ENCODE measurements around the gene VWA2.
A peak's percentile ranks its signal among the peaks of the same experiment; 100 is the strongest.

VWA2 gene

DNA sequence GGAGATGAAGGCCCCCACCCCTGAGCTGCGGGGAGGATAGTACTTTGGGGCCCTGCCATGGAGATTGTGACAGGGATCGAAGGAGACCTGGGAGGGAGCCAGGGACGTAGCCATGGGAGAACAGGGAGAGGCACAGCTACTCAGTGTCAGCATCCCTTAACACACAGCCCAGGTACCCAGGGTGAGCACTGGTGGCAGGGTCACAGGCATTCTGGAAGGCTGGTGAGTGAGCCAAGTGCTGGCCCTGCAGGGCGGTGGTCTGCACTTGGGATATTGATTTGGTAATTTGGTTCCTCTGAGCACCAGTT, 39.8 kb downstream of the VWA2 start:
- ATAC-seq: peak; percentile 2
- no peaks in the 10 kb centered on the region for H3K4me1 Mint-ChIP-seq
- H3K4me3 Mint-ChIP-seq: no peak overlapping the region
- H3K27ac Mint-ChIP-seq: no peak overlapping the region
- H3K9me3 Mint-ChIP-seq: no peaks in the 10 kb centered on the region
- no peaks in the 10 kb centered on the region for H3K36me3 Mint-ChIP-seq
- H3K27me3 Mint-ChIP-seq: peaks cover 37% of the 10 kb centered on the region

DNA sequence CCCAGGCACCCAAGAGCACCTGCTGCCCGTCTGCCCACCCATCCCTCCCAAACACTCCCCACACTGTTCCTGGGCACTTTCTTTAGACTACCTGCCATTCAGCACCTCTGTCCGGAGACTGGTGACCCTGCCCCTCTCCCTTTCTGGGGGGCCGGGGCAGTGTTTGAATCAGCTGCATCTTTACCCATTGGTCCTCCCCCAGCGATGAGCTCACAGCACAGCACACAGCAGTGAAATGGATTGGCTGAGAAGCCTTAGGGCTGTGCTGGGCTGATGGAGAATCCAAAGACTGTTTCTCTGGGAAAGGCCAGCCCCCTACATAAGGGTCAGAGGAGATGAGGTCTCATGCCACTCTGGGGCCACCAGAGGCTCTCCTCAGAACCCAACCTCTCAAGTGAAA, 40.2 kb downstream of the VWA2 start:
- Mint-ChIP-seq H3K27me3 (peaks cover 37% of the 10 kb centered on the region), H3K4me1 (no peaks in the 10 kb centered on the region), H3K27ac (no peak overlapping the region), H3K4me3 (no peak overlapping the region), H3K9me3 (no peaks in the 10 kb centered on the region), H3K36me3 (no peaks in the 10 kb centered on the region)
- no peak for ATAC-seq

DNA sequence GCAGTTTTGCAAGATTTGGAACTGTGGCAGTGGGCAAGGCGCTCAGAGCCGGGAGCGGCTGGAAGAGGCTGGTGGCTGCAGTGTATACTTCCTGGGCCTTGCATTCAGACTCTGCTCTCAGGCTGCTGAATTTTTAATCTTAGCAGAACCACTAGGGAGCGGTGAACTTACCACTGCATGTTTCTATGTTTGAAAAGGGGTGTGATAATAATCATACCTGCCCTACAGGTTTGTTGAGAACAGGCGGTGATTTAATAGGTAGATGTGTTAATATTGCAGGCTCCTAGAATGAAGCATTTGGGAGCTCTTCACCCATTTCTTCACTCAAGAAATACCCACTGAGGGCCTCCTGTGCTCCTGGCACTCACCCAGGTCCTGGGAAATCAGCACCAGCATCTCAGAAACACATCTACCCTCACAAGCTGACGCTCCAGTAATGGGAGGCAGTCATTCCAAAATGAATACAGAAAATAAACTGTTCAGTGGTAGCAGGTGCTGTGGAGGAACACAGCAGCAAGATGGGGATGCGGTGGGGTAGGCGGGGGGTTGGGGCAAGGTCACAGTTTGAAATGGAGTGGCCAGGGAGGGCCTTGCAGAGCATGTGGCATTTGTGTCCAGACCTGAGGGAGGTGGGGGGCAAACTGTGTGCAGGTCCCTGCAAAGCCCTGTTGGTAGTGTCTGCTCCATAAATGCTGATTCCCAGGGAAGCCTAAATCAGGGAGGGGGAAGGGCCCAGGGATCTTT, 41.0 kb downstream of the VWA2 start:
- H3K9me3 Mint-ChIP-seq: no peaks in the 10 kb centered on the region
- no peak for ATAC-seq
- H3K4me1 Mint-ChIP-seq: no peaks in the 10 kb centered on the region
- no peak overlapping the region for H3K4me3 Mint-ChIP-seq
- H3K27me3 Mint-ChIP-seq: peaks cover 30% of the 10 kb centered on the region
- no peak overlapping the region for H3K27ac Mint-ChIP-seq
- H3K36me3 Mint-ChIP-seq: no peaks in the 10 kb centered on the region

DNA sequence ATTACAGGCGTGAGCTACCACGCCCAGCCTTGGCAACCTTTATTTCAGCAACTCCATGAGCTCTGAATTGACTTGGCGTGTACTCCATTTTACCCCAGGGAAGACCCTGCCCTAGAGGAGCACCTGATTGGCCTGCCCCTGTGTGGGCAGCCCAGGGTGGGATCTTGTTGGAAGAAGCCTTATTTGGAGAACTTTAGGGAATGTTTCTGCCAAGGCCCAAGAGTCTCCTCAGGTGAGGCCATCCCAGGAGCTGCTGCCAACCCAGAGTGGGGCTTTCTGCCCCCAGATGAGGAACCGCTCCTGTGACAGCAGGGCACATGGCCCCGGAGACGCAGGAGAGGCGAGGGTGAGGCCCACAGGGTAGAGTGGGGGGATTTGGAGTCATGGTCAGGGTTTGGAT, 42.0 kb downstream of the VWA2 start:
- Mint-ChIP-seq H3K27ac (no peak overlapping the region), H3K36me3 (no peaks in the 10 kb centered on the region), H3K4me3 (no peak overlapping the region)

DNA sequence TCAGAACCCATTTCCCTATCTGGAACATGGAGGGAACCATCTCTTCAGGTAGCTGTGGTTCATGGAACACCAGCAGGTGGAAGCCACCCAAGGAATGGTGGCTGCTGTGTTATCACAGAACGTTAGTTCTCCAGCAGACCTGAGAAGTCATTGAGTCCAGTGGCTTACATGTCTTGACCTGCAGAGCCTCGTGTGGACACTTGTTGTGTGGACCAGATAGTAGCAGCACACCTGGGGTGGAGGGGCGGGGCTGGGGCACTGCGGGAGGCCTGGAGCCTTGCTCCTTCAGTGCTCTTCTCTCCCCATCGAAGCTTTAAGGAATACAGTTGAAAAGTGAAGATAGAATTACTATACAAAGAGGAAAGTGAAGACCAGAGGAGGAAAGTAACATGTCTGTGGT, 42.4 kb downstream of the VWA2 start:
- H3K27ac Mint-ChIP-seq: no peak overlapping the region
- H3K4me3 Mint-ChIP-seq: no peak overlapping the region
- H3K4me1 Mint-ChIP-seq: no peaks in the 10 kb centered on the region
- H3K36me3 Mint-ChIP-seq: no peaks in the 10 kb centered on the region
- no peaks in the 10 kb centered on the region for H3K9me3 Mint-ChIP-seq
- peaks cover 28% of the 10 kb centered on the region for H3K27me3 Mint-ChIP-seq
- ATAC-seq: no peak

More for the DNA sequence above, 42.0 kb downstream of the VWA2 start:
- Mint-ChIP-seq H3K4me1 (no peaks in the 10 kb centered on the region), H3K27me3 (peaks cover 28% of the 10 kb centered on the region), H3K9me3 (no peaks in the 10 kb centered on the region)
- no peak for ATAC-seq

DNA sequence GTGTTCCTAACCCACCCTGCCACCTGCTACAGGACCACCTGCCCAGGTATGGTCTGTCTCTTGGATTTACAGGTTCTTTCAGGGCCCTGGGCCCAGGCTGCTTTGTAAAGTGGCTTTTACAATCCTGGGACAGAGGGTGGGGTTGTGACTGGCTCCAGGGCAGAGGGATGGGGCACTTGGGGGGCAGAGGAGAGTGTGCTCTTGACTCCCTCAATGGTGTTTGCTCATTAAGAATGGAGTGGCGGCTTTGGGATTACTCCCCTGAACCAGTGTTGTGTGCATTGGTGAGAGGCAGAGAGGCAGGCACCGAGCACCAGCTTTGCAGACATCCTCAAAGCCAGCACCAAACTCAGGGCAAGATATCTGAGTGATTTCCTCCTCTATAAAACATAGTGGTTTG, 43.5 kb downstream of the VWA2 start:
- no peak for ATAC-seq
- Mint-ChIP-seq H3K27me3 (peaks cover 24% of the 10 kb centered on the region), H3K27ac (no peak overlapping the region), H3K9me3 (no peaks in the 10 kb centered on the region), H3K4me3 (no peak overlapping the region), H3K36me3 (no peaks in the 10 kb centered on the region), H3K4me1 (no peaks in the 10 kb centered on the region)

DNA sequence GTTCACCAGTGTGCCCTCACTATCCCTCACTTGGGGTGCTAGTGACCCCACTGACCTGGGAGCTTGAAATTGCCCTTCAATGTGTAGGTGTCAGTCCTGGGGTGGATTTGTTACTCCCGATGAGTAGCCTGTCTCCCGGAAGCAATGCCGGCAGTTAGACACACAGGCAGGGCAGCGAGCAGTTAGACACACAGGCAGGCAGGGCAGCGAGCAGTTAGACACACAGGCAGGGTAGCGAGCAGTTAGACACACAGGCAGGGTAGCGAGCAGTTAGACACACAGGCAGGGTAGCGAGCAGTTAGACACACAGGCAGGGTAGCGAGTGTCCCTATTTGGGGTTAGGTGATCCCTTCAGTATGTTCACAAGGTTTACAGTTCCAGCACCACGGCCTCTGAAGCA, 44.0 kb downstream of the VWA2 start:
- H3K4me3 Mint-ChIP-seq: no peak overlapping the region
- no peaks in the 10 kb centered on the region for H3K36me3 Mint-ChIP-seq
- H3K27me3 Mint-ChIP-seq: peaks cover 18% of the 10 kb centered on the region
- no peaks in the 10 kb centered on the region for H3K4me1 Mint-ChIP-seq
- no peak overlapping the region for H3K27ac Mint-ChIP-seq
- H3K9me3 Mint-ChIP-seq: no peaks in the 10 kb centered on the region
- ATAC-seq: no peak

DNA sequence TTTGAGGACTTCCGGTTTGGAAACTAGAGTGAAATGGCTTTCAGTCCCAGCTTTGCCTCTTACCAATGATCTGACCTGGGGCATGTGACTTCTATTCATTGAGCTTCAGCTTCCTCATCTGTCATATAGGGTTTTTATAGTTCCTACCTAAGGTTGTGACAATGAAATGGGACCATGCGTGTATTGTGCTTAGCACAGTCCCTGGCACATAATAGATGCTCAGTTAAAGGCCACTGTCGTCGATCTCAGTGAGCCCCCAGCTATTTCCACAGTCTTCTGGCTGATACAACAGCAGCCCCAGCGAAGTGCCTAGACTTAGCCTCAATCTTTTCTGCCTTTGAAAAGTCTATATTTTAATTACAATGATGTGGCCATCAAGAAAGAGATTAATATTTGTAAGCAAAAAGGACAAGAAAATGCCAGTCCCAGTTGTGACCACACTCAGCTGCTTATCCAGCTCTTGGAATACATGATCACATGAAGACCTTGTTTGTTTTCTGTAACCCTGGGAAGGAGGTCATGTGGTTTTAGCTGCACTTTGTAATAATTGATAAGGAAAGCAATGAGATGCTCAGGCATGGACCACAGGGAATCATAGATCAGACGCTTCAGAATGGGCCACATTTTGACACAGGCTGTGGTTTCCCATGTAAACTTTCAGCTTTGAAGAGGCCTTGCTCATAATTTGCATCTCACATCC, 44.6 kb downstream of the VWA2 start:
- Mint-ChIP-seq H3K36me3 (no peaks in the 10 kb centered on the region), H3K4me1 (no peaks in the 10 kb centered on the region), H3K4me3 (no peak overlapping the region), H3K27me3 (peaks cover 12% of the 10 kb centered on the region), H3K9me3 (no peaks in the 10 kb centered on the region), H3K27ac (no peak overlapping the region)
- no peak for ATAC-seq

DNA sequence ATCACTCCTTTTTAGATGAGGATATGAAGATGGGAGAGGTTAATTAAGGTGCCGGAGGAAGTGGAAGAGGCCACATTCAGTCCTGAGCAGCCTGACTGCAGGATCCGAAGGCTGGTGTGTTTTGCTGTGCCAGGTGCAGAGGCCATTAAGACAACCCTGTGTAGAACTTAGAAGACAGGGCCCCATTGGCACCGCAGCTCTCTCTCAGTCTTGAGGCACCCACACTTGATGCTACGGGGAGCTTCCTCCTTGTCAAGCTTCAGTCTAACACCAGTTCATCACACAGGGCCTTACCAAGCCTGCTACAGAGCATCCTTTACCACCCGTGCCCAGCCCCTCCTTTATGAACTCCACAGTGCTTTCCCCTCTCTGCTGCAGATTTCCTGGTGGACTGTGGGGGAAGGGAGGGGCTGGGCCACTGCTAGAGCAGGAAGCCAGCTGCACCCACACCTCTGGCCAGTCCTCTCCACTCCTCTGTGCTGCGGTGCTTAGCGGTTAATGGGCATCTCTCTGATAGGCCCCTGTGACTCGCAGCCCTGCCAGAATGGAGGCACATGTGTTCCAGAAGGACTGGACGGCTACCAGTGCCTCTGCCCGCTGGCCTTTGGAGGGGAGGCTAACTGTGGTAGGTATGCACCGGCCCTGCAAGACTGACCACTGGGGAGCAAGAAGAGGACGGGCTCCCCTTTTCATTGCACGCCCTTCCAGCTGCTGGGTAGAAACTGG, 45.5 kb downstream of the VWA2 start:
- Mint-ChIP-seq H3K9me3 (no peaks in the 10 kb centered on the region), H3K4me3 (no peak overlapping the region), H3K27ac (no peak overlapping the region), H3K4me1 (no peaks in the 10 kb centered on the region), H3K36me3 (no peaks in the 10 kb centered on the region), H3K27me3 (peaks cover 4% of the 10 kb centered on the region)
- ATAC-seq: no peak

DNA sequence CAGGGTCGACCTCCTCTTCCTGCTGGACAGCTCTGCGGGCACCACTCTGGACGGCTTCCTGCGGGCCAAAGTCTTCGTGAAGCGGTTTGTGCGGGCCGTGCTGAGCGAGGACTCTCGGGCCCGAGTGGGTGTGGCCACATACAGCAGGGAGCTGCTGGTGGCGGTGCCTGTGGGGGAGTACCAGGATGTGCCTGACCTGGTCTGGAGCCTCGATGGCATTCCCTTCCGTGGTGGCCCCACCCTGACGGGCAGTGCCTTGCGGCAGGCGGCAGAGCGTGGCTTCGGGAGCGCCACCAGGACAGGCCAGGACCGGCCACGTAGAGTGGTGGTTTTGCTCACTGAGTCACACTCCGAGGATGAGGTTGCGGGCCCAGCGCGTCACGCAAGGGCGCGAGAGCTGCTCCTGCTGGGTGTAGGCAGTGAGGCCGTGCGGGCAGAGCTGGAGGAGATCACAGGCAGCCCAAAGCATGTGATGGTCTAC, 46.9 kb downstream of the VWA2 start:
- H3K4me1 Mint-ChIP-seq: no peaks in the 10 kb centered on the region
- no peak overlapping the region for H3K4me3 Mint-ChIP-seq
- H3K36me3 Mint-ChIP-seq: no peaks in the 10 kb centered on the region
- no peak overlapping the region for H3K27ac Mint-ChIP-seq
- no peaks in the 10 kb centered on the region for H3K9me3 Mint-ChIP-seq
- no peaks in the 10 kb centered on the region for H3K27me3 Mint-ChIP-seq
- ATAC-seq: no peak

DNA sequence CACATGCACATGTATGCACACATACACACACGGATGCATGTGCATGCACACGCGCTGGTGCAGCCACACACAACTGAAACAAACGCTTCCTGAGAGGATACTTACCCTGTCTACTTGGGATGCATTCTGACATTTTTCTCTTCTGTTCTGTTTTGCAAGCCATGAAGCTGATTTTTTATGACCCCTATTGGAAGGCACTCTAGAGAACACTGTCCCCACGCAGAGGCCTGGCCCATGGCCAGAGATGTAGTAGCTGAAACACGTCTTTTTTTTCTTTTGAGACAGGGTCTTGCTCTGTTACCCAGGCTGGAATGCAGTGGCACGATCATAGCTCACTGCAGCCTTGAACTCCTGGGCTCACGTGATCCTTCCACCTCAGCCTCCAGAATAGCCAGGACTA, 47.9 kb downstream of the VWA2 start:
- Mint-ChIP-seq H3K27ac (no peak overlapping the region), H3K9me3 (no peaks in the 10 kb centered on the region), H3K4me3 (no peak overlapping the region), H3K4me1 (no peaks in the 10 kb centered on the region), H3K27me3 (no peaks in the 10 kb centered on the region), H3K36me3 (no peaks in the 10 kb centered on the region)
- no peak for ATAC-seq

DNA sequence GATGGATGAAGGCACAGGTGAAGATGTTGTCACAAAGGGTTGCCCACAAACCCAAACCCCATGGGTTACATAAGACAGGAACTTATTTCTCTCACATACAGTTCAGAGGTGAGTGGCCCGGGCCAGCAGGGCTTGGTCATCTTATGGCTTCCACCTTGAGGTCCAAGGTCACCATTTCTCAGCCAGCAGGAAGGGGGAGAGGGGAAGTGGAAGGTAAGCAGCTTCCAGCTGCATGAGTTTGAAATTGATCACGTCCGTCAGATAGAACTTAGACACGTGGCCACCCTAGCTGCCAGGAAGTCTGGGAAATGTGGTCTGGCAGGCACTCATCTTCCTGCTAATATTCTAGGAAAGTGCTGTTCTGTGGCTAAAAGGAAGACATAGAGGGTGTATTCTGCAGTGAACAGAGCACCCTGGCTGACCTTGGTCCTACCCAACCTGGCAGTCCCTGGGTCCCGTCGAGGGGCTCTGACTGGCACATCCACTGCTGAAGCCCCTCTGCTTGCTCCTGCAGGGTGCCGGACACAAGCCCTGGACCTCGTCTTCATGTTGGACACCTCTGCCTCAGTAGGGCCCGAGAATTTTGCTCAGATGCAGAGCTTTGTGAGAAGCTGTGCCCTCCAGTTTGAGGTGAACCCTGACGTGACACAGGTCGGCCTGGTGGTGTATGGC, 49.5 kb downstream of the VWA2 start:
- Mint-ChIP-seq H3K36me3 (no peaks in the 10 kb centered on the region), H3K27ac (no peak overlapping the region), H3K4me3 (no peak overlapping the region), H3K4me1 (no peaks in the 10 kb centered on the region), H3K27me3 (no peaks in the 10 kb centered on the region), H3K9me3 (no peaks in the 10 kb centered on the region)
- ATAC-seq: no peak

DNA sequence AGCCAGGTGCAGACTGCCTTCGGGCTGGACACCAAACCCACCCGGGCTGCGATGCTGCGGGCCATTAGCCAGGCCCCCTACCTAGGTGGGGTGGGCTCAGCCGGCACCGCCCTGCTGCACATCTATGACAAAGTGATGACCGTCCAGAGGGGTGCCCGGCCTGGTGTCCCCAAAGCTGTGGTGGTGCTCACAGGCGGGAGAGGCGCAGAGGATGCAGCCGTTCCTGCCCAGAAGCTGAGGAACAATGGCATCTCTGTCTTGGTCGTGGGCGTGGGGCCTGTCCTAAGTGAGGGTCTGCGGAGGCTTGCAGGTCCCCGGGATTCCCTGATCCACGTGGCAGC, 50.0 kb downstream of the VWA2 start:
- H3K4me1 Mint-ChIP-seq: no peaks in the 10 kb centered on the region
- no peak overlapping the region for H3K27ac Mint-ChIP-seq
- H3K9me3 Mint-ChIP-seq: no peaks in the 10 kb centered on the region
- H3K36me3 Mint-ChIP-seq: no peaks in the 10 kb centered on the region
- no peak overlapping the region for H3K4me3 Mint-ChIP-seq
- no peak for ATAC-seq
- no peaks in the 10 kb centered on the region for H3K27me3 Mint-ChIP-seq

DNA sequence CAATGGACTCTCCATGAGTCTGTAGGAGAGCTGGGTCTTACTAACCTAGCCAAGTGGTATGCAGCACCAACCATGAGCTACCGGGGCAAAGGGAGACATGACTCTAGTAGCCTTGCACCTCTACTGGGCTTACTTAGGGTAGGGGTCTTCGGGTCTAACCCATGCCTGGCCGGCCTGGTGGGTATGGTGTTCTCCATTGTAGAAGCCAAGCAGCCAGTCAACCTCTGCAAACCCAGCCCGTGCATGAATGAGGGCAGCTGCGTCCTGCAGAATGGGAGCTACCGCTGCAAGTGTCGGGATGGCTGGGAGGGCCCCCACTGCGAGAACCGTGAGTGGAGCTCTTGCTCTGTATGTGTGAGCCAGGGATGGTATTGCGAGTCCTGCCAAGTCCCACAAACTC, 51.0 kb downstream of the VWA2 start:
- no peak overlapping the region for H3K27ac Mint-ChIP-seq
- H3K9me3 Mint-ChIP-seq: peaks cover 6% of the 10 kb centered on the region
- no peak for ATAC-seq
- H3K4me3 Mint-ChIP-seq: no peak overlapping the region
- H3K27me3 Mint-ChIP-seq: no peaks in the 10 kb centered on the region
- no peaks in the 10 kb centered on the region for H3K4me1 Mint-ChIP-seq
- peaks cover 8% of the 10 kb centered on the region for H3K36me3 Mint-ChIP-seq

DNA sequence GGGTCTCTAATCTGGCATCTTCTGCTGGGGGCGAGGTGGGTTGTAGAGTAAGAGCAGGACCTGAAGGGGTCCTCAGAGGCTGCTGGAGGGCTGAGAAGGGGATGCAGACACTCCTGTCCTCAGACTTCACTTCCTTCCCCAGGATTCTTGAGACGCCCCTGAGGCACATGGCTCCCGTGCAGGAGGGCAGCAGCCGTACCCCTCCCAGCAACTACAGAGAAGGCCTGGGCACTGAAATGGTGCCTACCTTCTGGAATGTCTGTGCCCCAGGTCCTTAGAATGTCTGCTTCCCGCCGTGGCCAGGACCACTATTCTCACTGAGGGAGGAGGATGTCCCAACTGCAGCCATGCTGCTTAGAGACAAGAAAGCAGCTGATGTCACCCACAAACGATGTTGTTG, 52.0 kb downstream of the VWA2 start:
- no peak overlapping the region for H3K4me3 Mint-ChIP-seq
- H3K36me3 Mint-ChIP-seq: peaks cover 18% of the 10 kb centered on the region
- peak; percentile 6 for ATAC-seq
- H3K27ac Mint-ChIP-seq: no peak overlapping the region
- no peaks in the 10 kb centered on the region for H3K4me1 Mint-ChIP-seq
- no peaks in the 10 kb centered on the region for H3K27me3 Mint-ChIP-seq
- H3K9me3 Mint-ChIP-seq: peaks cover 14% of the 10 kb centered on the region

Measured in stimulated activated memory B cell treated with anti-CD40 and anti-IgM and Interleukin-4, amounts not matched to agents 10 μg/mL and 1 μg/mL and 100 μg/mL, for 72 hours (primary cell).